ENCODE data around the gene THAP10.
"Not testable (repeated sequence)": the region's sequence is repeated elsewhere in the genome, so short reads cannot be mapped to it uniquely, and the experiment has no call there.

The THAP10 gene

GRCh38 chr15:70892002-70892911 is at the start of gene THAP10, which contains the start of gene LRRC49:
THAP10 (minus strand) TSS chr15:70892433; CDS start chr15:70892272, 161 bp downstream.
LRRC49 (plus strand) TSS chr15:70892826; CDS start chr15:70892895, 69 bp downstream.
- peak; percentile 79 for DNase-seq

- DNase-seq = no peak
These were observed 44.1 kb upstream of the THAP10 start for GRCh38 chr15:70936326-70936725.

GRCh38 chr15:70935631-70936030 is 43.4 kb upstream of the THAP10 start:
- DNase-seq = no peak

- no peak for DNase-seq
These were observed 41.2 kb upstream of the THAP10 start for GRCh38 chr15:70933411-70933810.

- no peak for DNase-seq
These were observed 40.2 kb upstream of the THAP10 start for GRCh38 chr15:70932397-70932796.

- no peak for DNase-seq
These were observed 39.6 kb upstream of the THAP10 start for GRCh38 chr15:70931821-70932220.

- DNase-seq = not testable (repeated sequence)
These were observed 34.7 kb upstream of the THAP10 start for GRCh38 chr15:70926914-70927313.

- DNase-seq = no peak
These were observed 31.3 kb upstream of the THAP10 start for GRCh38 chr15:70923311-70924080.

- DNase-seq = no peak
These were observed 29.9 kb upstream of the THAP10 start for GRCh38 chr15:70922119-70922518.

- DNase-seq = no peak
These were observed 28.9 kb upstream of the THAP10 start for GRCh38 chr15:70920981-70921696.

- DNase-seq = no peak
These were observed 25.7 kb upstream of the THAP10 start for GRCh38 chr15:70917955-70918354.

GRCh38 chr15:70916531-70916930 is 24.3 kb upstream of the THAP10 start:
- DNase-seq = no peak

GRCh38 chr15:70912187-70912586 is 20.0 kb upstream of the THAP10 start:
- no peak for DNase-seq

- no peak for DNase-seq
These were observed 18.7 kb upstream of the THAP10 start for GRCh38 chr15:70910958-70911357.

GRCh38 chr15:70907784-70908471 is 15.7 kb upstream of the THAP10 start:
- DNase-seq = no peak

GRCh38 chr15:70906842-70907241 is 14.6 kb upstream of the THAP10 start:
- no peak for DNase-seq

- DNase-seq = no peak
These were observed 9.9 kb upstream of the THAP10 start for GRCh38 chr15:70902107-70902506.

GRCh38 chr15:70892912-70893560 is 803 bp upstream of the THAP10 start:
- no peak for DNase-seq

- no peak for DNase-seq
These were observed 9.9 kb downstream of the THAP10 start for GRCh38 chr15:70882361-70882760.

- no peak for DNase-seq
These were observed 11.5 kb downstream of the THAP10 start for GRCh38 chr15:70880781-70881180.

- no peak for DNase-seq
These were observed 12.8 kb downstream of the THAP10 start for GRCh38 chr15:70879401-70879800.

GRCh38 chr15:70876683-70877082 is 15.6 kb downstream of the THAP10 start:
- no peak for DNase-seq
